ENCODE measurements around the gene GATAD2B.

Gene GATAD2B

DNA sequence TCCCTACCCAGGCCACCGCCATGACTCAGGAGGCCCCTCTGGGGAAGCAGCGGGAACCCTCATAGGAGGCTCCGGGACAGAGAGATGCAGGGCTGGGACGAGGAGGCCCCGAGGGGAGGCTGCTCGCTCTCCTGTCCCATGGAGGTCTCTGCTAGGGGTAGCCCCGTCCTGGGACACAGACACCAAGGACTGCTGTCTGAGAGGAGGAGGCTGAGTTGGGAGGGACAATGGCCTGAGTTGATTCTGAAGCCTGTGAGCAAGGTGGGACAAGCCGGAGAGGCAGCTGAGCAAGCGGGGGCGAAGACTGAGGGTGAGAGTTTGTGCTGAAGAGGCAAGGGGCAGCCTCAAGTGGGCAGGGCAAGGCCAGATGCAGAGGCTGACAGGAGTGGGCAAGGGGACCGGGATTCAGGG, 130.1 kb downstream of the GATAD2B start:
- H3K27ac ChIP-seq: no peak overlapping the region
- TF ChIP-seq, protein P1, sequence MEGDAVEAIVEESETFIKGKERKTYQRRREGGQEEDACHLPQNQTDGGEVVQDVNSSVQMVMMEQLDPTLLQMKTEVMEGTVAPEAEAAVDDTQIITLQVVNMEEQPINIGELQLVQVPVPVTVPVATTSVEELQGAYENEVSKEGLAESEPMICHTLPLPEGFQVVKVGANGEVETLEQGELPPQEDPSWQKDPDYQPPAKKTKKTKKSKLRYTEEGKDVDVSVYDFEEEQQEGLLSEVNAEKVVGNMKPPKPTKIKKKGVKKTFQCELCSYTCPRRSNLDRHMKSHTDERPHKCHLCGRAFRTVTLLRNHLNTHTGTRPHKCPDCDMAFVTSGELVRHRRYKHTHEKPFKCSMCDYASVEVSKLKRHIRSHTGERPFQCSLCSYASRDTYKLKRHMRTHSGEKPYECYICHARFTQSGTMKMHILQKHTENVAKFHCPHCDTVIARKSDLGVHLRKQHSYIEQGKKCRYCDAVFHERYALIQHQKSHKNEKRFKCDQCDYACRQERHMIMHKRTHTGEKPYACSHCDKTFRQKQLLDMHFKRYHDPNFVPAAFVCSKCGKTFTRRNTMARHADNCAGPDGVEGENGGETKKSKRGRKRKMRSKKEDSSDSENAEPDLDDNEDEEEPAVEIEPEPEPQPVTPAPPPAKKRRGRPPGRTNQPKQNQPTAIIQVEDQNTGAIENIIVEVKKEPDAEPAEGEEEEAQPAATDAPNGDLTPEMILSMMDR (conservative IDR thresholded peaks at IDR 0.05; ENCODE audit: low read depth): no peak
- CTCF ChIA-PET: no interaction called here
- no peak for DNase-seq (ENCODE audit: low spot score)
- POLR2A ChIA-PET (ENCODE audit: low non-redundant PET): no interaction called here

GRCh38 chr1:153791648-153792253, 131.0 kb downstream of the GATAD2B start:
- CTCF ChIA-PET: interaction anchor here (1.0 kb wide), 1 partner anchor 154 kb away, joined by 3 read pairs; no protein-coding TSS in a partner anchor
- POLR2A ChIA-PET (ENCODE audit: low non-redundant PET): no interaction called here
- H3K27ac ChIP-seq: peak overlapping the region; percentile 45
- TF ChIP-seq, protein P1 (conservative IDR thresholded peaks at IDR 0.05; ENCODE audit: low read depth): no peak
- no peak for DNase-seq (ENCODE audit: low spot score)

GRCh38 chr1:153790966-153791647, 131.7 kb downstream of the GATAD2B start:
- CTCF ChIA-PET: interaction anchor here (1.0 kb wide), 1 partner anchor 155 kb away, joined by 3 read pairs; no protein-coding TSS in a partner anchor
- no peak for DNase-seq (ENCODE audit: low spot score)
- peak overlapping the region; percentile 45 for H3K27ac ChIP-seq
- TF ChIP-seq, protein P1 (conservative IDR thresholded peaks at IDR 0.05; ENCODE audit: low read depth): no peak
- POLR2A ChIA-PET (ENCODE audit: low non-redundant PET): no interaction called here

DNA sequence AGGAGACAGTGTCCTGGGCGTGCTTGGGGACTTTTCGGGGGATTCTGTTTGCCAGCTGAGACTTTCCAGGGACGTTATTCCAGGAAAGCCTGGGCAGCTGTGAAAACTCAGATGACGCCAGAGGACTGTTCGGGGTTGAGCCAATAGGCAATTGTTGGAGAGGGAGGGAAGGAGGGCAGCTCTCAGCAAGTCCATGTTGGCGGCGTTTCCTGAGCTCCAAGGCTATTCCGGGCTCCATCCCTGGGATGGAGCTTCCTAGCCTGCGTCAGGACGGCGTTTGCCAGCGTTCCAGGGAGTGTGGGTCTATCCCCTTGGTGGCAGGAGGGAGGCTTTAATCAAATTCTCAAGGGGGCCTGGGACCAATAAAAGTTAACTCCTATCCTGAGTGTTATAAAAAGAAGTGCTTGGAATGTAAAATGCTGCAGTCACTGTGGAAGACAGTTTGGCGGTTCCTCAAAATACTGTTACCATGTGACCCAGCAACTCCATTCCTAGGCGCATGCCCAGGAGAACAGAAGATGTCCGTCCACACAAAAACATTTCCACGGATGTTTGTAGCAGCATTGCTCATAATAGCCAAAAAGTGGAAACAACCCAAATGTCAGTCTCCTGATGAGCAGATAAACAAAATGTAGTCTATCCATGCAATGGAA, 132.3 kb downstream of the GATAD2B start:
- no peak for DNase-seq (ENCODE audit: low spot score)
- CTCF ChIA-PET: interaction anchor here (0.6 kb wide), 1 partner anchor 55 kb away, joined by 4 read pairs; no protein-coding TSS in a partner anchor
- TF ChIP-seq, protein P1 (conservative IDR thresholded peaks at IDR 0.05; ENCODE audit: low read depth): no peak
- POLR2A ChIA-PET (ENCODE audit: low non-redundant PET): no interaction called here
- 0 out of 2 replicates have a peak overlapping the region, but pooled peaks have one; percentile 10 for H3K27ac ChIP-seq

GRCh38 chr1:153789478-153790034, 133.2 kb downstream of the GATAD2B start:
- TF ChIP-seq, protein P1 (conservative IDR thresholded peaks at IDR 0.05; ENCODE audit: low read depth): no peak
- no peak for DNase-seq (ENCODE audit: low spot score)
- H3K27ac ChIP-seq: no peak overlapping the region
- CTCF ChIA-PET: interaction anchor here (0.5 to 0.6 kb wide), 3 partner anchors 9 to 74 kb away, joined by 3 to 4 read pairs (median 3); no protein-coding TSS in a partner anchor
- POLR2A ChIA-PET (ENCODE audit: low non-redundant PET): no interaction called here

Data from RWPE1 (cell line).